Measurements from ENCODE around the gene MAPK1. TPM values are rescaled to one million over a fixed set of nuclear protein-coding genes. Genes with fewer than 3 reads are reported as not detected.
"Not testable (repeated sequence)": the region's sequence is repeated elsewhere in the genome, so short reads cannot be mapped to it uniquely, and the experiment has no call there.

Gene MAPK1
- total RNA-seq, 1 donor from 2014 or later, result 150 TPM

DNA sequence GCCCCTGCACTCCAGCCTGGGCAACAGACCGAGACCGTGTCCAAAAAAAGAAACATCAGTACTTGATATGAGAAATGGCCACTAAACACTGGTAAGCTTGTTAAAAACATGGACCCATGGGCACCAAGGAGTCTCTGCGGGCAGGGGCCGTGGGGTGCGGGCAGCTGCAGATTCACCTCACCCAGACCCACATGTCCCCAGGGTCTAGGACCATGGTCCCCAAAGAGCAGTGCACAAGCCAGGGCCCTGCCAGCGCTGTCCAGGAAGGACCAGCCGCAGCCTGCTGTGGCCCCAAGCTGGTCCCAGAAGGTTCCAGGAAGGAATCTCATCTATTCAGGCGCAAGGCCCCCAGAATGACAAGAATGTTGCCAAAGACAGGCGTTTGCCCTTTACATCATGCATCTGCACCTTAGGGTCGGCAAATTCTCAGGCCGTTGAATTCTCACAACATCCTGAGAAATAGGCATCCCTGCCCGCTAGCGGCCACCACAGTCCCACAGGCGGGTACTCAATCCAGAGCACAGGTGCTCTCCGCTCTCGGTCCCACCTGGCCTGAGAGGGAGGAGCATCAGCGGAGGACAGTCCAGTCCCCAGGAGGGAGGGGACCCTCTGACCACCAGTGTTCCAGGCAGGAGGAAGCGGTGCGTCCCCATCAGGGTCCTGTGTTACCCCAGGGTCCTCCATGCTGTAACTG is 141.3 kb downstream of the MAPK1 start:
- H3K27ac Mint-ChIP-seq, result no peak overlapping the region
- H3K4me1 Mint-ChIP-seq (ENCODE audit: low read depth), result peaks cover 6% of the 10 kb centered on the region
- H3K36me3 Mint-ChIP-seq (ENCODE audit: low read depth), result no peaks in the 10 kb centered on the region
- no peak for DNase-seq (ENCODE audit: low spot score)
- H3K27me3 Mint-ChIP-seq (ENCODE audit: low read depth), result peaks cover 2% of the 10 kb centered on the region
- H3K9me3 Mint-ChIP-seq, result no peaks in the 10 kb centered on the region
- H3K4me3 Mint-ChIP-seq (ENCODE audit: low read depth), result no peak overlapping the region
- intact Hi-C loops (cut with micrococcal nuclease), result no loop called here

- H3K4me1 Mint-ChIP-seq (ENCODE audit: low read depth); H3K27me3 Mint-ChIP-seq (ENCODE audit: low read depth); H3K27ac Mint-ChIP-seq; H3K36me3 Mint-ChIP-seq (ENCODE audit: low read depth); intact Hi-C loops (cut with micrococcal nuclease); H3K4me3 Mint-ChIP-seq (ENCODE audit: low read depth); H3K9me3 Mint-ChIP-seq; DNase-seq (ENCODE audit: low spot score): not testable (repeated sequence)
Measured at GRCh38 chr22:21724496-21724895, 142.9 kb downstream of the MAPK1 start.

DNA sequence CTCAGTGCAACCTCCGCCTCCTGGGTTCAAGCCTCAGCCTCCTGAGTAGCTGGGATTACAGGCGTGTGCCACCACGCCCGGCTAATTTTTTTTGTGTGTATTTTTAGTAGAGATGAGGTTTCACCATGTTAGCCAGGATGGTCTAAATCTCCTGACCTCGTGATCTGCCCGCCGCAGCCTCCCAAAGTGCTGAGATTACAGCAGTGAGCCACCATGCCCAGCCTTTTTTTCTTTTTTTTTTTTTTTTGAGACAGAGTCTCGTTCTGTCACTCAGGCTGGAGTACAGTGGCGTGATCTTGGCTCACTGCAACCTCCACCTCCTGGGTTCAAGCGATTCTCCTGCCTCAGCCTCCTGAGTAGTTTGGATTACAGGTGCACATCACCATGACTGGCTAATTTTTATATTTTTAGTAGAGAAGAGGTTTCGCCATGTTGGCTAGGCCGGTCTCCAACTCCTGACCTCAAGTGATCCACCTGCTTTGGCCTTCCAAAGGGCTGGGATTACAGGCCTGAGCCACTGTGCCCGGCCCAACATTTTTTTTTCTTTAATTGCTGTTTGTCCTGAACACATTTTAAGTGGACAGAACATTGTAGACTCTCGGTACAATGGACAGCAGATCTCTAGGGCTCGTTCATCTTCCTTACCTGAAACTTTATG is 146.1 kb downstream of the MAPK1 start:
- H3K27ac Mint-ChIP-seq; H3K9me3 Mint-ChIP-seq; H3K27me3 Mint-ChIP-seq (ENCODE audit: low read depth); H3K4me3 Mint-ChIP-seq (ENCODE audit: low read depth); intact Hi-C loops (cut with micrococcal nuclease); H3K4me1 Mint-ChIP-seq (ENCODE audit: low read depth); H3K36me3 Mint-ChIP-seq (ENCODE audit: low read depth); DNase-seq (ENCODE audit: low spot score): not testable (repeated sequence)

DNA sequence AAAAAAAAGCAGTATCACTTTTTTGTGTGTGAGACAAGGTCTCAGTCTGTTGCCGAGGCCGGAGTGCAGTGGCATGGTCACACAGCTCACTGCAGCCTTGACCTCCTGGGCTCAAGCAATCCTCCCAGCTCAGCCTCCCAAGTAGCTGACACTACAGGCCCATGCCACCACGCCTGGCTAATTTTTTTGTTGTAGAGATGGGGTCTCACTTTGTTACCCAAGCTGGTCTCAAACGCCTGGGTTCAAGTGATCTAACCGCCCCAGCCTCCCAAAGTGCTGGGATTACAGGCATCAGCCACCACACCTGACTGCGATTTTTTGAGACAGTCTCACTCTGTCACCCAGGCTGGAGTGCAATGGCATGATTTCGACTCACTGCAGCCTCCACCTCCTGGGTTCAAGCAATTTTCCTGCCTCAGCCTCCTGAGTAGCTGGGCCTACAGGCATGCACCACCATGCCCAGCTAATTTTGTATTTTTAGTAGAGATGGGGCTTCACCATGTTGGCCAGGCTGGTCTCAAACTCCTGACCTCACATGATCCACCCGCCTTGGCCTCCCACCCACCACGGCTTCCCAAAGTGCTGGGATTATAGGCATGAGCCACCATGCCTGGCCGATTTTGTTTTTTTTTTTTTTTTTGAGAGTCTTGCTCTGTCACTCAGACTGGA is 147.1 kb downstream of the MAPK1 start:
- H3K36me3 Mint-ChIP-seq (ENCODE audit: low read depth); H3K27ac Mint-ChIP-seq; H3K4me1 Mint-ChIP-seq (ENCODE audit: low read depth); intact Hi-C loops (cut with micrococcal nuclease); H3K27me3 Mint-ChIP-seq (ENCODE audit: low read depth); H3K9me3 Mint-ChIP-seq; H3K4me3 Mint-ChIP-seq (ENCODE audit: low read depth); DNase-seq (ENCODE audit: low spot score): not testable (repeated sequence)

DNA sequence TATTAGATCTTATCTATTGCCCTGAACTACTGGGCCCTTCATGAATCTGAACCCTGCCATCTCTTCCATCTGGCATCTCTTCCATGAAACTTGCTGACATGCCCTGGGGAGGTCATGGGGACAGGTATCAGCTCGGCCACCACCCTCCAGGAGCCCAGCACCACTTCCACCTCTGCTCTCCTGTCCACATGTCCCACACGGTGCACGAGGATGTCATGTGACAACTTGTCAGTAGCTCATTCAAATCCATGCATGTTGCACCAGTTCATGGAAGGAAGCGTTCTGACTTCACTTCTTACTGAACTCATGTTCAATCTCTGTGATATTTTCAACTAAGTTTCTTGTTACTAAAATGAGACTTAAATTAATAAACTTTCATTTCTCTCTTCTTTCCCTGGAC is 148.4 kb downstream of the MAPK1 start:
- intact Hi-C loops (cut with micrococcal nuclease), result no loop called here
- no peaks in the 10 kb centered on the region for H3K4me1 Mint-ChIP-seq (ENCODE audit: low read depth)
- no peak for DNase-seq (ENCODE audit: low spot score)
- peaks cover 8% of the 10 kb centered on the region for H3K27me3 Mint-ChIP-seq (ENCODE audit: low read depth)
- no peak overlapping the region for H3K27ac Mint-ChIP-seq
- H3K4me3 Mint-ChIP-seq (ENCODE audit: low read depth), result no peak overlapping the region
- no peaks in the 10 kb centered on the region for H3K36me3 Mint-ChIP-seq (ENCODE audit: low read depth)
- no peaks in the 10 kb centered on the region for H3K9me3 Mint-ChIP-seq

- intact Hi-C loops (cut with micrococcal nuclease), result no loop called here
- no peak for DNase-seq (ENCODE audit: low spot score)
- Mint-ChIP-seq H3K4me3 (ENCODE audit: low read depth) (no peak overlapping the region), H3K27ac (no peak overlapping the region), H3K4me1 (ENCODE audit: low read depth) (peaks cover under 1% of the 10 kb centered on the region), H3K36me3 (ENCODE audit: low read depth) (no peaks in the 10 kb centered on the region), H3K27me3 (ENCODE audit: low read depth) (peaks cover 8% of the 10 kb centered on the region), H3K9me3 (no peaks in the 10 kb centered on the region)
Measured at GRCh38 chr22:21718499-21718898, 148.9 kb downstream of the MAPK1 start.

- DNase-seq (ENCODE audit: low spot score); H3K27me3 Mint-ChIP-seq (ENCODE audit: low read depth); H3K4me3 Mint-ChIP-seq (ENCODE audit: low read depth); H3K27ac Mint-ChIP-seq; H3K9me3 Mint-ChIP-seq; H3K36me3 Mint-ChIP-seq (ENCODE audit: low read depth); H3K4me1 Mint-ChIP-seq (ENCODE audit: low read depth); intact Hi-C loops (cut with micrococcal nuclease): not testable (repeated sequence)
Measured at GRCh38 chr22:21716395-21717122, 150.9 kb downstream of the MAPK1 start.

DNA sequence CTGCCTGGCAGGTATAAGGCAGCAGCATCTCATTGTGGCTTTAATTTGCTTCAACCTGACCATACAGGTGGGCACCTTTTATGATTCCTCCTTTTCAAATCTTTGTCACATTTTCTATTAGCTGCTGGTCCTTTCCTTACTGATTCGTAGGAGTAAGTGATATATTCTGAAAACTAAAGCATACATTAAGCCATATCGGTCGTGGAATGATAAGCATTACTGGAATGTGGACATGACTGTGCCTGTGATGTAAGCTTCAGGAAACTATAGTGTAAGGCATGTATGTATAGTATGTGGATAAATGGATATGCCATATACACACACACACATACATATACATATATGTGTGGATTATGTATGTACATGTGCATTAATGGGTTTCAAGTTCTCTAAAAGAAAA is 152.7 kb downstream of the MAPK1 start:
- intact Hi-C loops (cut with micrococcal nuclease), result no loop called here
- no peak for DNase-seq (ENCODE audit: low spot score)

DNA sequence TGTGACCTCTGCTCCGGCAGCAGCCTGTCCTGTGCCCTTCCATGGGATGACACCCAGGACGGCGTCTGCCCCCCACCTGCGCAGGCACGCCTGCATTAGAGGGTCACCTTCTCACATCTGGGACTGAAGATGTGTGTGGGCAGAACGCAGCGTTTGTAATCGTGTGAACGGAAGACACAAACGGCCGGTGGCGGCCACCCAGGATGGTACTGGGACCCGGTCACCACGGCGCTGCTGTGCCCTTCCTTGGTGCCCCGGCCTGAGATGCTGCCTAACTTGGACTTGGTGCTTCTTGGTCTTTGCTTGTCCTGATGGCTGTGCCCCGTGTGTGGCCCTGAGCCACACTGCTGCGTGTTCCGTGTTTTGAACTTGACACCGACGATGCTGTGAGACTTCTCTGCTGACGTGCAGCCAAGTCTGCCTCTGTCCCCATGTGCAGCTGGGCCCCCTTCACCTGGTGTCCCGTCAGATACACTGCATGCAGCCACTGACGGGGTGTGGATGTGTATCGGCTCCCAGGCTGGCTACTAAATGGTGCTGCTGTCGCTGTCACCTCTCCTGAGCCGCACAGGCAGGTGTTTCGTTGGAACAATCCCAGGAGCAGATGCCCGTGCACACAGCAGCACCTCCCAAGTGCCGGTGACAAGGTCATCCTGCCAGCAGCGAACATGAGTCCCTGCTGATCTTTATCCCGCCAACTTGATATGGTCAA is 153.2 kb downstream of the MAPK1 start:
- peaks cover 7% of the 10 kb centered on the region for H3K27me3 Mint-ChIP-seq (ENCODE audit: low read depth)
- no peaks in the 10 kb centered on the region for H3K9me3 Mint-ChIP-seq
- no peak overlapping the region for H3K4me3 Mint-ChIP-seq (ENCODE audit: low read depth)
- intact Hi-C loops (cut with micrococcal nuclease), result no loop called here
- DNase-seq (ENCODE audit: low spot score), result no peak
- no peaks in the 10 kb centered on the region for H3K36me3 Mint-ChIP-seq (ENCODE audit: low read depth)
- H3K4me1 Mint-ChIP-seq (ENCODE audit: low read depth), result peaks cover 3% of the 10 kb centered on the region
- no peak overlapping the region for H3K27ac Mint-ChIP-seq

More for the DNA sequence above, 152.7 kb downstream of the MAPK1 start:
- H3K36me3 Mint-ChIP-seq (ENCODE audit: low read depth), result no peaks in the 10 kb centered on the region
- peaks cover 3% of the 10 kb centered on the region for H3K4me1 Mint-ChIP-seq (ENCODE audit: low read depth)
- no peak overlapping the region for H3K27ac Mint-ChIP-seq
- no peak overlapping the region for H3K4me3 Mint-ChIP-seq (ENCODE audit: low read depth)
- H3K9me3 Mint-ChIP-seq, result no peaks in the 10 kb centered on the region
- peaks cover 8% of the 10 kb centered on the region for H3K27me3 Mint-ChIP-seq (ENCODE audit: low read depth)

DNA sequence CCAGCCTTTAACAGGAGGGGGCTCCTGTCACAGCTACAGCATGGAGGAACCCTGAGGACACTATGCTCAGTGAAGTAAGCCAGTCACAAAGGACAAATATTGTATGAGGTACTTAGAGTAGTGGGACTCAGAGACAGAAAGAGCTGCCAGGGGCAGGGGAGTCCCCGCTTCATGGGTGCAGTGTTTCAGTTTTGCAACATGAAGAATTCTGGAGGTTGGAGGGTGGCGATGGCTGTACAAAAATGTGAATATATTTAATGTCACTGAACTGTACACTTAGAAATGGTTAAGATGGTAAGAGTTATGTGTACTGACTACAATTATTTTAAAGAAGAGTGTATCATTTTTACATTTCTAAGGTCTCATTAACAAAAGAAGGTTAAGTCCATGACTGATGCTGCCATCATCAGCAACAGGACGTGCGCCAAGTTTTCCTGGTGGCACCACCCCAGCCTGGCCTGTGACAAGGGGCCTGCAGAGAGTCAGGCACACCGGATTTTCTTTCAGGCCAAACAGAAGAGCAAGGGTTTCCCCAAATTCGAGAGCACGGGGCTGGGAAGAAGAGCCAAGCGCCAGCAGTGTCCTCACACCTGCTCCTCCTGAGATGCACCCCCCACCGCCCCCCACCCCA is 153.9 kb downstream of the MAPK1 start:
- peaks cover 3% of the 10 kb centered on the region for H3K4me1 Mint-ChIP-seq (ENCODE audit: low read depth)
- intact Hi-C loops (cut with micrococcal nuclease), result loop anchor here (2.0 kb wide), 2 partner anchors 225 to 239 kb away; partner anchors contain the start of gene PPM1F
- DNase-seq (ENCODE audit: low spot score), result no peak
- H3K9me3 Mint-ChIP-seq, result no peaks in the 10 kb centered on the region
- H3K4me3 Mint-ChIP-seq (ENCODE audit: low read depth), result no peak overlapping the region
- no peaks in the 10 kb centered on the region for H3K36me3 Mint-ChIP-seq (ENCODE audit: low read depth)
- no peak overlapping the region for H3K27ac Mint-ChIP-seq
- H3K27me3 Mint-ChIP-seq (ENCODE audit: low read depth), result peaks cover 3% of the 10 kb centered on the region

DNA sequence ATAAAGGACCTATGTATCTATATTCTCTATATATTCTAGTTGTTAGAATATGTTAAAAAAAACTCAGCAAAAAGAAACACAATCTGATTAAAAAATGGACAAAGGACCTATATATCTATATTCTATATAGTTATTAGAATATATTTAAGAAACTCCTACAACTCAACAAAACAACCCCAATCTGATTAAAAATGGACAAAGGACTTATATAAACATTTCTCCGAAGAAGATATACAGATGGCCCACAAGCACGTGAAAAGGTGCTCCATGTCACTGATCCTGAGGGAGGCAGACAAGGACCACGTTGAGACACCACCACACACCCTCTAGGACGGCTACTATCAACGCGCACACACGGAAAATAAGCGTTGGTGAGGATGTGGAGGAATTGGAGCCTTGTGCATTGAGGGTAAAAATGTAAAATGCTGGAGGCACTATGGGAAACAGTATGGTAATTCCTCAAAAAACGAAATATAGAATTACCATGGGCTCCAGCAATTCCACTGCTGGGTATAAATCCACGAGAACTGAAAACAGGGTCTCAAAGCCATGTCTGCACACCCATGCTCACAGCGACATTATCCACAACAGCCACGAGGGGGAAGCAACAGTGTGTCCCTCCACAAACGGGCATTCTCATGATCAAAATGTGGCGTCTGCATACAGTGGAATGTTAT is 154.6 kb downstream of the MAPK1 start:
- Mint-ChIP-seq H3K4me3 (ENCODE audit: low read depth) (no peak overlapping the region), H3K27ac (no peak overlapping the region), H3K4me1 (ENCODE audit: low read depth) (peaks cover 3% of the 10 kb centered on the region), H3K27me3 (ENCODE audit: low read depth) (peaks cover 3% of the 10 kb centered on the region), H3K36me3 (ENCODE audit: low read depth) (no peaks in the 10 kb centered on the region), H3K9me3 (no peaks in the 10 kb centered on the region)
- peak; percentile 33 for DNase-seq (ENCODE audit: low spot score)
- intact Hi-C loops (cut with micrococcal nuclease), result loop anchor here (2.0 kb wide), 2 partner anchors 226 to 240 kb away; partner anchors contain the start of gene PPM1F
